Liver (tissue), 3 donors: Measurements from ENCODE around the gene GBE1.

Source experiments
- EGR1 ChIP-seq, 2 donors: IDR thresholded peaks; 2 replicates each; pipeline ENCODE4 v1.6.1; 2016 to 2018; ENCODE audit warnings: antibody characterized with exemption in 2 of 2, low read depth in 2 of 2
- JUND ChIP-seq, 2 donors: IDR thresholded peaks; 2 replicates each; pipeline ENCODE4 v1.6.1; 2016; ENCODE audit warnings: antibody characterized with exemption in 2 of 2
- REST ChIP-seq: IDR thresholded peaks from 2 replicates; pipeline ENCODE4 v1.6.1; 2016; ENCODE audit warnings: antibody characterized with exemption, mild to moderate bottlenecking
- YY1 ChIP-seq: IDR thresholded peaks from 2 replicates; pipeline ENCODE4 v1.6.1; 2016; ENCODE audit warnings: antibody characterized with exemption, mild to moderate bottlenecking
- TF ChIP-seq, protein P1 (sequence below): fragments of 150-350 bp; IDR thresholded peaks from 2 replicates; pipeline ENCODE4 v1.5.1; 2017; ENCODE audit warnings: improper control_type of control experiment, low read depth, low read length; ENCODE audit not compliant: missing input control
- donor health status: healthy.
- donor health status: healthy.

GRCh38 chr3:81643721-81644120 lies 117.7 kb downstream of the GBE1 start:
- TF ChIP-seq, protein P1, sequence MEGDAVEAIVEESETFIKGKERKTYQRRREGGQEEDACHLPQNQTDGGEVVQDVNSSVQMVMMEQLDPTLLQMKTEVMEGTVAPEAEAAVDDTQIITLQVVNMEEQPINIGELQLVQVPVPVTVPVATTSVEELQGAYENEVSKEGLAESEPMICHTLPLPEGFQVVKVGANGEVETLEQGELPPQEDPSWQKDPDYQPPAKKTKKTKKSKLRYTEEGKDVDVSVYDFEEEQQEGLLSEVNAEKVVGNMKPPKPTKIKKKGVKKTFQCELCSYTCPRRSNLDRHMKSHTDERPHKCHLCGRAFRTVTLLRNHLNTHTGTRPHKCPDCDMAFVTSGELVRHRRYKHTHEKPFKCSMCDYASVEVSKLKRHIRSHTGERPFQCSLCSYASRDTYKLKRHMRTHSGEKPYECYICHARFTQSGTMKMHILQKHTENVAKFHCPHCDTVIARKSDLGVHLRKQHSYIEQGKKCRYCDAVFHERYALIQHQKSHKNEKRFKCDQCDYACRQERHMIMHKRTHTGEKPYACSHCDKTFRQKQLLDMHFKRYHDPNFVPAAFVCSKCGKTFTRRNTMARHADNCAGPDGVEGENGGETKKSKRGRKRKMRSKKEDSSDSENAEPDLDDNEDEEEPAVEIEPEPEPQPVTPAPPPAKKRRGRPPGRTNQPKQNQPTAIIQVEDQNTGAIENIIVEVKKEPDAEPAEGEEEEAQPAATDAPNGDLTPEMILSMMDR, result peak; percentile 26
- TF ChIP-seq JUND (IDR thresholded peaks at IDR 0.05) (no peak), EGR1 (IDR thresholded peaks at IDR 0.05; ENCODE audit: low read depth in 2 of 2) (no peak), REST (no peak), YY1 (no peak)
